Fibroblast of lung (primary cell): ENCODE results near the gene ZNF700. TPM values are rescaled to one million over a fixed set of nuclear protein-coding genes. Genes with fewer than 3 reads are reported as not detected.
"Not testable (repeated sequence)": the region's sequence is repeated elsewhere in the genome, so short reads cannot be mapped to it uniquely, and the experiment has no call there.

ENCODE experiments used
- DNase-seq, 2 donors: peaks; one replicate each; pipeline versions ENCODE4 v3.0.0 to v3.0.0-alpha.2; 2010; ENCODE audit warnings: low read depth in 2 of 2
- H2AFZ ChIP-seq: 2 replicates; pipeline ENCODE4 v1.5.1; 2012; ENCODE audit warnings: low read length, control low read depth, inconsistent platforms
- H3K27ac ChIP-seq: 2 replicates; pipeline ENCODE4 v1.5.1; 2011; ENCODE audit warnings: low read length, control low read depth; ENCODE audit not compliant: insufficient read depth
- H3K27me3 ChIP-seq: 2 replicates; pipeline ENCODE4 v1.5.1; 2011; ENCODE audit warnings: mild to moderate bottlenecking, low read length; ENCODE audit not compliant: control insufficient read depth, insufficient read depth
- H3K36me3 ChIP-seq: 2 replicates; pipeline ENCODE4 v1.5.1; 2011; ENCODE audit warnings: low read length; ENCODE audit not compliant: control insufficient read depth, insufficient read depth
- H3K4me1 ChIP-seq: 2 replicates; pipeline ENCODE4 v1.5.1; 2011; ENCODE audit warnings: low read length; ENCODE audit not compliant: control insufficient read depth, insufficient read depth; ENCODE audit errors: extremely low read depth
- H3K4me2 ChIP-seq: 2 replicates; pipeline ENCODE4 v1.5.1; 2011; ENCODE audit warnings: low read length, control low read depth; ENCODE audit not compliant: insufficient read depth; ENCODE audit errors: extremely low read depth
- H3K4me3 ChIP-seq, 4 experiments: fragments of 200-600 bp in 1 of 4; sonication (generic) in 1 of 4; replicated peaks in 1 of 4; 2 replicates each; pipeline ENCODE4 v1.5.1; 2011 to 2016; ENCODE audit warnings: low read length in 4 of 4, low read depth in 3 of 4, mild to moderate bottlenecking in 3 of 4, control low read depth in 2 of 4, inconsistent platforms in 1 of 4, mixed read lengths in 1 of 4; ENCODE audit not compliant: insufficient read depth in 1 of 4; ENCODE audit errors: control extremely low read depth in 1 of 4
- H3K79me2 ChIP-seq: 2 replicates; pipeline ENCODE4 v1.5.1; 2012; ENCODE audit warnings: mild to moderate bottlenecking, low read length, inconsistent platforms; ENCODE audit not compliant: control insufficient read depth, insufficient read depth
- H3K9ac ChIP-seq: 2 replicates; pipeline ENCODE4 v1.5.1; 2011; ENCODE audit warnings: mild to moderate bottlenecking, low read length, control low read depth; ENCODE audit not compliant: insufficient read depth
- H3K9me3 ChIP-seq: 2 replicates; pipeline ENCODE4 v1.5.1; 2012; ENCODE audit warnings: low read depth, low read length; ENCODE audit not compliant: control insufficient read depth, insufficient read depth
- H4K20me1 ChIP-seq: 2 replicates; pipeline ENCODE4 v1.5.1; 2011; ENCODE audit warnings: low read length; ENCODE audit not compliant: control insufficient read depth, insufficient read depth; ENCODE audit errors: extremely low read depth
- EZH2 ChIP-seq: IDR thresholded peaks from 2 replicates; pipeline ENCODE4 v1.5.1; 2012; ENCODE audit warnings: low read length, control low read depth, mild to moderate bottlenecking; ENCODE audit errors: missing control alignments
- polyA plus RNA-seq, 2 donors: library from polyadenylated mRNA; depleted of rRNA in 1 of 2; stranded (reverse) in 1 of 2; unstranded in 1 of 2; fragments of >200 nt; gene quantifications; 2 replicates each; pipeline ENCODE4 v1.2.1, GENCODE V29; 2011 to 2012; ENCODE audit warnings: missing spikeins in 1 of 2
- total RNA-seq: library from RNA; depleted of rRNA; stranded (reverse); fragments of >200 nt; gene quantifications from 2 replicates; pipeline ENCODE4 v1.2.1, GENCODE V29; 2014
- TF ChIP-seq, protein P1 (sequence below), 2 donors: IDR thresholded peaks in 1 of 2; conservative IDR thresholded peaks in 1 of 2; 1 replicate in 1 of 2; 2 replicates in 1 of 2; pipeline ENCODE4 v1.5.1; 2011 to 2012; ENCODE audit warnings: low read length in 2 of 2, control low read depth in 1 of 2, inconsistent platforms in 1 of 2, low read depth in 1 of 2, mild to moderate bottlenecking in 1 of 2

Gene ZNF700
- total and polyA plus RNA-seq, 2 donors (not counting 1 experiment from before 2014, with no cell fraction given) = 5.7 to 12.4 TPM

GRCh38 chr19:11931051-11931450, 6.1 kb downstream of the ZNF700 start:
- no peaks in the 10 kb centered on the region for H3K4me1 ChIP-seq
- TF ChIP-seq, protein P1, sequence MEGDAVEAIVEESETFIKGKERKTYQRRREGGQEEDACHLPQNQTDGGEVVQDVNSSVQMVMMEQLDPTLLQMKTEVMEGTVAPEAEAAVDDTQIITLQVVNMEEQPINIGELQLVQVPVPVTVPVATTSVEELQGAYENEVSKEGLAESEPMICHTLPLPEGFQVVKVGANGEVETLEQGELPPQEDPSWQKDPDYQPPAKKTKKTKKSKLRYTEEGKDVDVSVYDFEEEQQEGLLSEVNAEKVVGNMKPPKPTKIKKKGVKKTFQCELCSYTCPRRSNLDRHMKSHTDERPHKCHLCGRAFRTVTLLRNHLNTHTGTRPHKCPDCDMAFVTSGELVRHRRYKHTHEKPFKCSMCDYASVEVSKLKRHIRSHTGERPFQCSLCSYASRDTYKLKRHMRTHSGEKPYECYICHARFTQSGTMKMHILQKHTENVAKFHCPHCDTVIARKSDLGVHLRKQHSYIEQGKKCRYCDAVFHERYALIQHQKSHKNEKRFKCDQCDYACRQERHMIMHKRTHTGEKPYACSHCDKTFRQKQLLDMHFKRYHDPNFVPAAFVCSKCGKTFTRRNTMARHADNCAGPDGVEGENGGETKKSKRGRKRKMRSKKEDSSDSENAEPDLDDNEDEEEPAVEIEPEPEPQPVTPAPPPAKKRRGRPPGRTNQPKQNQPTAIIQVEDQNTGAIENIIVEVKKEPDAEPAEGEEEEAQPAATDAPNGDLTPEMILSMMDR (conservative IDR thresholded peaks at IDR 0.05 in 1 of 2, IDR thresholded peaks at IDR 0.05 in 1 of 2; ENCODE audit: low read depth in 1 of 2, low read length in 2 of 2) = no peak
- no peak for TF ChIP-seq EZH2
- DNase-seq = peak in 1 of 2 donors; percentile 42

GRCh38 chr19:11931513-11931912, 6.6 kb downstream of the ZNF700 start:
- H4K20me1 ChIP-seq = no peaks in the 10 kb centered on the region
- H3K4me3 ChIP-seq = no peak overlapping the region
- no peaks in the 10 kb centered on the region for H3K27me3 ChIP-seq
- TF ChIP-seq, protein P1 (conservative IDR thresholded peaks at IDR 0.05 in 1 of 2, IDR thresholded peaks at IDR 0.05 in 1 of 2; ENCODE audit: low read depth in 1 of 2, low read length in 2 of 2) = no peak
- no peak for TF ChIP-seq EZH2
- peak in 1 of 2 donors; percentile 17 for DNase-seq
- no peaks in the 10 kb centered on the region for H3K9me3 ChIP-seq
- H3K9ac ChIP-seq = no peak overlapping the region
- no peaks in the 10 kb centered on the region for H3K36me3 ChIP-seq
- no peak overlapping the region for H3K4me2 ChIP-seq
- H3K4me1 ChIP-seq = no peaks in the 10 kb centered on the region
- no peak overlapping the region for H2AFZ ChIP-seq
- H3K79me2 ChIP-seq = peaks cover 18% of the 10 kb centered on the region
- no peak overlapping the region for H3K27ac ChIP-seq

More at GRCh38 chr19:11931051-11931450, 6.1 kb downstream of the ZNF700 start:
- no peak overlapping the region for H3K9ac ChIP-seq
- H3K27ac ChIP-seq = no peak overlapping the region
- H3K27me3 ChIP-seq = no peaks in the 10 kb centered on the region
- no peak overlapping the region for H2AFZ ChIP-seq
- H3K9me3 ChIP-seq = no peaks in the 10 kb centered on the region
- H3K36me3 ChIP-seq = no peaks in the 10 kb centered on the region
- H3K4me3 ChIP-seq = no peak overlapping the region
- peaks cover 21% of the 10 kb centered on the region for H3K79me2 ChIP-seq
- no peak overlapping the region for H3K4me2 ChIP-seq
- no peaks in the 10 kb centered on the region for H4K20me1 ChIP-seq

DNA sequence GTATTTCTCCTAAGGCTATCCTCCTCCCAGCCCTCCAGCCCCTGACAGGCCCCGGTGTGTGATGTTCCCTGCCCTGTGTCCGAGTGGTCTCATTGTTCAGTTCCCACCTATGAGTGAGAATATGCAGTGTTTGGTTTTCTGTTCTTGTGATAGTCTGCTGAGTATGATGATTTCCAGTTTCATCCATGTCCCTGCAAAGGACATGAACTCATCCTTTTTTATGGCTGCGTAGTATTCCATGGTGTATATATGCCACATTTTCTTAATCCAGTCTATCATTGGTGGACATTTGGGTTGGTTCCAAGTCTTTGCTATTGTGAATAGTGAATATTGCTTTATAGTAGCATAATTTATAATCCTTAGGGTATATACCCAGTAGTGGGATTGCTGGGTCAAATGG, 10.9 kb downstream of the ZNF700 start:
- not testable (repeated sequence) for H3K9me3 ChIP-seq, H3K27ac ChIP-seq, H3K36me3 ChIP-seq, H4K20me1 ChIP-seq, DNase-seq, H3K4me1 ChIP-seq, H2AFZ ChIP-seq, H3K9ac ChIP-seq, H3K4me2 ChIP-seq, H3K4me3 ChIP-seq, H3K27me3 ChIP-seq, H3K79me2 ChIP-seq

- H3K79me2 ChIP-seq, H3K4me3 ChIP-seq, DNase-seq, H2AFZ ChIP-seq, H3K4me1 ChIP-seq, H3K36me3 ChIP-seq, H4K20me1 ChIP-seq, H3K4me2 ChIP-seq, H3K9ac ChIP-seq, H3K9me3 ChIP-seq, H3K27me3 ChIP-seq, H3K27ac ChIP-seq: not testable (repeated sequence)
Measured at GRCh38 chr19:11938383-11938782, 13.5 kb downstream of the ZNF700 start.

- H3K9me3 ChIP-seq, H4K20me1 ChIP-seq, H3K79me2 ChIP-seq, H3K27ac ChIP-seq, H3K4me2 ChIP-seq, H3K9ac ChIP-seq, H3K4me1 ChIP-seq, DNase-seq, H3K27me3 ChIP-seq, H2AFZ ChIP-seq, H3K4me3 ChIP-seq, H3K36me3 ChIP-seq: not testable (repeated sequence)
Measured at GRCh38 chr19:11941361-11941887, 16.5 kb downstream of the ZNF700 start.
